HL-60 (cell line): ENCODE results near the gene RET.

Experiments
- DNase-seq, 2 experiments: peaks; one replicate each; pipeline ENCODE4 v3.0.0-alpha.2; 2010 to 2020; ENCODE audit warnings: low read depth in 1 of 2, low spot score in 1 of 2
- H3K27ac ChIP-seq: fragments of 250-450 bp; sonication (Bioruptor Pico); replicated peaks from 2 replicates; pipeline ENCODE4 v1.5.1; 2020; ENCODE audit warnings: mild to moderate bottlenecking, moderate library complexity
- H3K27me3 ChIP-seq: fragments of 250-450 bp; sonication (Bioruptor Pico); 2 replicates; pipeline ENCODE4 v1.5.1; 2021; ENCODE audit warnings: mild to moderate bottlenecking, moderate library complexity; ENCODE audit not compliant: insufficient read depth, poor library complexity, severe bottlenecking
- H3K4me3 ChIP-seq: replicated peaks from 2 replicates; pipeline ENCODE4 v1.5.1; 2011; ENCODE audit warnings: mild to moderate bottlenecking, control low read depth, low read length; ENCODE audit not compliant: insufficient read depth
- GABPA ChIP-seq: IDR thresholded peaks from 2 replicates; pipeline ENCODE4 v1.6.1; 2012; ENCODE audit warnings: low read depth
- POLR2AphosphoS5 ChIP-seq: IDR thresholded peaks from 2 replicates; pipeline ENCODE4 v1.6.1; 2012; ENCODE audit warnings: low read depth
- SPI1 ChIP-seq: IDR thresholded peaks from 2 replicates; pipeline ENCODE4 v1.6.1; 2012; ENCODE audit warnings: low read depth, mild to moderate bottlenecking, borderline replicate concordance
- TF ChIP-seq, protein P1 (sequence below): IDR thresholded peaks from 2 replicates; pipeline ENCODE4 v1.6.1; 2012; ENCODE audit warnings: low read depth; ENCODE audit not compliant: insufficient replicate concordance
- TF ChIP-seq, protein P2 (sequence below): IDR thresholded peaks from one replicate; pipeline ENCODE4 v1.5.1; 2011; ENCODE audit warnings: low read length, control low read depth, inconsistent platforms; ENCODE audit not compliant: insufficient read depth

RET gene

GRCh38 chr10:43176271-43176670 is 99.4 kb downstream of the RET start:
- DNase-seq, result no peak
- no peak for TF ChIP-seq GABPA
- no peak for TF ChIP-seq SPI1
- TF ChIP-seq, protein P1, sequence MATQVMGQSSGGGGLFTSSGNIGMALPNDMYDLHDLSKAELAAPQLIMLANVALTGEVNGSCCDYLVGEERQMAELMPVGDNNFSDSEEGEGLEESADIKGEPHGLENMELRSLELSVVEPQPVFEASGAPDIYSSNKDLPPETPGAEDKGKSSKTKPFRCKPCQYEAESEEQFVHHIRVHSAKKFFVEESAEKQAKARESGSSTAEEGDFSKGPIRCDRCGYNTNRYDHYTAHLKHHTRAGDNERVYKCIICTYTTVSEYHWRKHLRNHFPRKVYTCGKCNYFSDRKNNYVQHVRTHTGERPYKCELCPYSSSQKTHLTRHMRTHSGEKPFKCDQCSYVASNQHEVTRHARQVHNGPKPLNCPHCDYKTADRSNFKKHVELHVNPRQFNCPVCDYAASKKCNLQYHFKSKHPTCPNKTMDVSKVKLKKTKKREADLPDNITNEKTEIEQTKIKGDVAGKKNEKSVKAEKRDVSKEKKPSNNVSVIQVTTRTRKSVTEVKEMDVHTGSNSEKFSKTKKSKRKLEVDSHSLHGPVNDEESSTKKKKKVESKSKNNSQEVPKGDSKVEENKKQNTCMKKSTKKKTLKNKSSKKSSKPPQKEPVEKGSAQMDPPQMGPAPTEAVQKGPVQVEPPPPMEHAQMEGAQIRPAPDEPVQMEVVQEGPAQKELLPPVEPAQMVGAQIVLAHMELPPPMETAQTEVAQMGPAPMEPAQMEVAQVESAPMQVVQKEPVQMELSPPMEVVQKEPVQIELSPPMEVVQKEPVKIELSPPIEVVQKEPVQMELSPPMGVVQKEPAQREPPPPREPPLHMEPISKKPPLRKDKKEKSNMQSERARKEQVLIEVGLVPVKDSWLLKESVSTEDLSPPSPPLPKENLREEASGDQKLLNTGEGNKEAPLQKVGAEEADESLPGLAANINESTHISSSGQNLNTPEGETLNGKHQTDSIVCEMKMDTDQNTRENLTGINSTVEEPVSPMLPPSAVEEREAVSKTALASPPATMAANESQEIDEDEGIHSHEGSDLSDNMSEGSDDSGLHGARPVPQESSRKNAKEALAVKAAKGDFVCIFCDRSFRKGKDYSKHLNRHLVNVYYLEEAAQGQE, result no peak
- no peak for TF ChIP-seq POLR2AphosphoS5
- H3K27ac ChIP-seq, result no peak overlapping the region
- H3K27me3 ChIP-seq, result no peaks in the 10 kb centered on the region
- H3K4me3 ChIP-seq, result no peak overlapping the region

DNA sequence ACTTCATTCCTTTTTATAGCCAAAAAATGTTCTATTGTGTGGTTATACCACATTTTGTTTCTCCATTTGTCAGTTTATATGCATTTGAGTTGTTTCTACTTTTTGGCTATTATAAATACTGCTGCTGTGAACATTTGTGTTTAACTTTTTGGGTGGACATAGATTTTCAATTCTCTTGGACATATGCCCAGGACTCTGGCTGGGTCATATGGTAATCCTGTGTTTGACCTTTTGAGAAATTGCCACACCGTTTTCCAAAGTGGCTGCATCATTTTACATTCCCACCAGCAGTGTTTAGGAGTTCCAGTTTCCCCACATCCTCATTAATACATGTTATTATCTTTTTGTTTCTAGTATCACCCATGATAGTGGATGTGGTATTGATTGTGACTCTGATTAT is 100.7 kb downstream of the RET start:
- no peak for DNase-seq
- TF ChIP-seq POLR2AphosphoS5 (no peak), SPI1 (no peak), GABPA (no peak)
- TF ChIP-seq, protein P2, sequence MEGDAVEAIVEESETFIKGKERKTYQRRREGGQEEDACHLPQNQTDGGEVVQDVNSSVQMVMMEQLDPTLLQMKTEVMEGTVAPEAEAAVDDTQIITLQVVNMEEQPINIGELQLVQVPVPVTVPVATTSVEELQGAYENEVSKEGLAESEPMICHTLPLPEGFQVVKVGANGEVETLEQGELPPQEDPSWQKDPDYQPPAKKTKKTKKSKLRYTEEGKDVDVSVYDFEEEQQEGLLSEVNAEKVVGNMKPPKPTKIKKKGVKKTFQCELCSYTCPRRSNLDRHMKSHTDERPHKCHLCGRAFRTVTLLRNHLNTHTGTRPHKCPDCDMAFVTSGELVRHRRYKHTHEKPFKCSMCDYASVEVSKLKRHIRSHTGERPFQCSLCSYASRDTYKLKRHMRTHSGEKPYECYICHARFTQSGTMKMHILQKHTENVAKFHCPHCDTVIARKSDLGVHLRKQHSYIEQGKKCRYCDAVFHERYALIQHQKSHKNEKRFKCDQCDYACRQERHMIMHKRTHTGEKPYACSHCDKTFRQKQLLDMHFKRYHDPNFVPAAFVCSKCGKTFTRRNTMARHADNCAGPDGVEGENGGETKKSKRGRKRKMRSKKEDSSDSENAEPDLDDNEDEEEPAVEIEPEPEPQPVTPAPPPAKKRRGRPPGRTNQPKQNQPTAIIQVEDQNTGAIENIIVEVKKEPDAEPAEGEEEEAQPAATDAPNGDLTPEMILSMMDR, result no peak
- TF ChIP-seq, protein P1, result no peak
- Histone ChIP-seq H3K27me3 (no peaks in the 10 kb centered on the region), H3K27ac (no peak overlapping the region), H3K4me3 (no peak overlapping the region)
